Heart left ventricle (tissue), 16 donors: Measurements from ENCODE around the gene WIPF1. TPM values are rescaled to one million over a fixed set of nuclear protein-coding genes. Genes with fewer than 3 reads are reported as not detected.

ENCODE experiments used
- ATAC-seq, 4 donors: fragments of 200-7000 bp; cut with Tn5 transposase; one replicate each; pipeline ENCODE4 v1.9.1; 2020 to 2022; ENCODE audit warnings: moderate library complexity in 4 of 4, mild to moderate bottlenecking in 3 of 4, moderate number of reproducible peaks in 1 of 4
- DNase-seq, 5 donors: peaks; one replicate each; pipeline ENCODE4 v3.0.0-alpha.2; 2020
- H3K27ac ChIP-seq, 12 donors: fragments of 200-600 bp; sonication (generic) in 4 of 12; one replicate each; pipeline versions ENCODE4 v1.5.0 to v1.8.0; 2016 to 2022; ENCODE audit warnings: mild to moderate bottlenecking in 2 of 12
- H3K27me3 ChIP-seq, 9 donors: fragments of 200-600 bp; sonication (generic) in 2 of 9; one replicate each; pipeline versions ENCODE4 v1.5.1 to v1.8.0; 2016 to 2022; ENCODE audit warnings: mild to moderate bottlenecking in 3 of 9
- H3K36me3 ChIP-seq, 9 donors: fragments of 200-600 bp; sonication (generic) in 2 of 9; one replicate each; pipeline versions ENCODE4 v1.5.0 to v1.8.0; 2018 to 2022; ENCODE audit warnings: mild to moderate bottlenecking in 2 of 9
- H3K4me1 ChIP-seq, 12 donors: fragments of 200-600 bp; sonication (generic) in 4 of 12; one replicate each; pipeline versions ENCODE4 v1.5.0 to v1.8.0; 2016 to 2022; ENCODE audit warnings: mild to moderate bottlenecking in 3 of 12
- H3K4me3 ChIP-seq, 12 donors: fragments of 200-600 bp; sonication (generic) in 4 of 12; one replicate each; pipeline versions ENCODE4 v1.5.0 to v1.8.0; 2017 to 2022; ENCODE audit warnings: mild to moderate bottlenecking in 9 of 12, moderate library complexity in 4 of 12
- H3K9me3 ChIP-seq, 12 donors: fragments of 200-600 bp; sonication (generic) in 4 of 12; one replicate each; pipeline versions ENCODE4 v1.5.0 to v1.8.0; 2016 to 2022; ENCODE audit warnings: mild to moderate bottlenecking in 1 of 12
- POLR2A ChIP-seq, 2 donors: fragments of 450-650 bp; IDR thresholded peaks; one replicate each; pipeline ENCODE4 v1.6.1; 2017; ENCODE audit warnings: antibody characterized with exemption in 2 of 2, mild to moderate bottlenecking in 2 of 2, moderate library complexity in 2 of 2
- WGBS, 4 donors: extraction: QIAGEN DNeasy Blood & Tissue Kit in 2 of 4; methylation state at CpG; one replicate each; pipeline versions ENCODE4 v1.1.5 to v1.1.7; 2013 to 2018; 5-methylcytosine and 5-hydroxymethylcytosine counted together
- intact Hi-C, 10 donors: fragments of 100-400 bp; cut with DNase I; formaldehyde crosslinking; loops; one replicate each; pipeline versions ENCODE4 v1.11.1 to v1.14.2; 2022
- polyA plus RNA-seq, 2 donors: library from polyadenylated mRNA; stranded (reverse); fragments of 200-250 nt; gene quantifications; one replicate each; pipeline ENCODE4 v1.2.3, GENCODE V29; 2013
- total RNA-seq, 9 donors: library from RNA; depleted of rRNA in 2 of 9; stranded (reverse); fragments of >200 nt in 2 of 9; fragmentation: NEBNext Ultra II Directional in 3 of 9; extraction: Animal tissue kit (Norgen Biotek cat#: 25700) in 3 of 9; gene quantifications; one replicate each; pipeline versions ENCODE4 v1.1.0 to v1.2.4, GENCODE V29; 2016 to 2023
- TF ChIP-seq, protein P1 (sequence below), 12 donors: fragments of 200-600 bp; sonication (generic) in 4 of 12; IDR thresholded peaks; one replicate each; pipeline versions ENCODE4 v1.5.0 to v1.8.0; 2018 to 2022; ENCODE audit warnings: antibody characterized with exemption in 12 of 12, mild to moderate bottlenecking in 5 of 12
- donor health status: ischemic (EF 13 %, LVEDD 7.1; RV severe dilation, severe dysfunction).
- donor health status: healthy with polysubstance abuse.
- donor health status: DM: no; HTN: yes; CAD: no.
- donor health status: DM: no; HTN: no; CAD: no.
- donor health status: ischemic (EF 25% LVEDD 6.9; RV normal size, moderate dysfunction).
- donor health status: ischemic (EF 25% LVEDD 5.7; RV mildly dilated, moderate dysfunction).
- donor health status: healthy.
- donor health status: DM: yes; HTN: yes; CAD: no.
- donor health status: ischemic (EF 35%, LVEDD 5.7; RV mildly dilated, moderate dysfunction).
- donor health status: nonischemic (EF 11% LVEDD 7.7; RV severe dilation, severe dysfunction).
- donor health status: DM: yes; HTN: yes; CAD: no.
- donor health status: PGD.
- donor health status: ischemic (EF 29% LVEDD 5.4; RV normal size, mild dysfunction).
- donor health status: nonischemic (EF 23%, LVEDD 6.1; RV moderate dilation, normal function).

The WIPF1 gene
- total and polyA plus RNA-seq, 11 donors = 9.7 to 73.2 (median 13.9) TPM

DNA sequence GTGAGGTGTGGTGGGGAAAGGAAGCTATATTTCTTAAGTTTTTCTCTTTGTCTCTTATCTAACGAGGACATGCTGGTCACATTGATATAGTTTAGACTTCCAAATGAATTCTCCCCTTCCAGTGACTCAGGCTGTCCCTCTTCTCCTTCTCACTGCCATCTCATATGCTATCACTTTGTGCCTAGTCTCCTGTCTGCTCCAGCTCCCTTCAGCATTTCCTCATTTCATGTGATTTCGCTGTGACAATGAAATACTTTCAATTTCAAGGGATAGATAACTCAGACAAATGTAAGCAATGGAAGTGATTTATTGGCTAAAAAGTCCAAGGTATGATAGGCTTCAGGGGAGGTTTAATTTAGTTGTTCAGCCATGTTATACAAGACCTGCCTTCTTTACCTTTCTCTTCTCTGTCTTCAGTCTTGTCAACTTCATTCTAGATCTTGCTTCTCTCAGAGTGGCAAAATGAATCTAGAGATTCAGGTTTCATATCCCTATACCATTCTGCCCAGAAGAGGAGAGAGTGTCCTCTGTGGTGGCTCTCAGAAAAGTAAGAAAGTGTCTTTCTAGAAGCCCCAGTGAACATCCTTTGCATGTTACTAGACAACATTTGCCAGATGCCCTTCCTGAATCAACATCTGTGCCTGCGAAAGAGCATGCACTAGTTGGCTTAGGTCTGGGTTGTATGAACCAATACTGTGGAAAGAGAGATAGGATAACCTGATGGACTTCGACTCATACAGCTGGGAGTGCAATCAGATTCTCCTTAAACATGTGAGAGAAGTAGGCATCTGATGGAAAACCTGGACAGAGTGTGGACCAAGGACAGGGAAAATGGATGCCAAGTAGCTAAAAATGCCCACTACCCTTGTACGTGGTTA lies 80.9 kb downstream of the WIPF1 start:
- intact Hi-C loops = no loop called here
- no peak for DNase-seq
- Histone ChIP-seq H3K27ac (peak overlapping the region in 1 of 12 donors; percentile 3), H3K4me3 (no peak overlapping the region), H3K36me3 (no peaks in the 10 kb centered on the region), H3K4me1 (no peaks in the 10 kb centered on the region), H3K27me3 (no peaks in the 10 kb centered on the region), H3K9me3 (peaks cover 0 to 3% (median 0%) of the 10 kb centered on the region in 12 donors)
- WGBS, 4 donors = 80 to 82% (median 82%) methylated on average over 5 of the region's 5 CpGs
- no peak for ATAC-seq
- TF ChIP-seq, protein P1, sequence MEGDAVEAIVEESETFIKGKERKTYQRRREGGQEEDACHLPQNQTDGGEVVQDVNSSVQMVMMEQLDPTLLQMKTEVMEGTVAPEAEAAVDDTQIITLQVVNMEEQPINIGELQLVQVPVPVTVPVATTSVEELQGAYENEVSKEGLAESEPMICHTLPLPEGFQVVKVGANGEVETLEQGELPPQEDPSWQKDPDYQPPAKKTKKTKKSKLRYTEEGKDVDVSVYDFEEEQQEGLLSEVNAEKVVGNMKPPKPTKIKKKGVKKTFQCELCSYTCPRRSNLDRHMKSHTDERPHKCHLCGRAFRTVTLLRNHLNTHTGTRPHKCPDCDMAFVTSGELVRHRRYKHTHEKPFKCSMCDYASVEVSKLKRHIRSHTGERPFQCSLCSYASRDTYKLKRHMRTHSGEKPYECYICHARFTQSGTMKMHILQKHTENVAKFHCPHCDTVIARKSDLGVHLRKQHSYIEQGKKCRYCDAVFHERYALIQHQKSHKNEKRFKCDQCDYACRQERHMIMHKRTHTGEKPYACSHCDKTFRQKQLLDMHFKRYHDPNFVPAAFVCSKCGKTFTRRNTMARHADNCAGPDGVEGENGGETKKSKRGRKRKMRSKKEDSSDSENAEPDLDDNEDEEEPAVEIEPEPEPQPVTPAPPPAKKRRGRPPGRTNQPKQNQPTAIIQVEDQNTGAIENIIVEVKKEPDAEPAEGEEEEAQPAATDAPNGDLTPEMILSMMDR (IDR thresholded peaks at IDR 0.05) = no peak
- no peak for TF ChIP-seq POLR2A (IDR thresholded peaks at IDR 0.05)

DNA sequence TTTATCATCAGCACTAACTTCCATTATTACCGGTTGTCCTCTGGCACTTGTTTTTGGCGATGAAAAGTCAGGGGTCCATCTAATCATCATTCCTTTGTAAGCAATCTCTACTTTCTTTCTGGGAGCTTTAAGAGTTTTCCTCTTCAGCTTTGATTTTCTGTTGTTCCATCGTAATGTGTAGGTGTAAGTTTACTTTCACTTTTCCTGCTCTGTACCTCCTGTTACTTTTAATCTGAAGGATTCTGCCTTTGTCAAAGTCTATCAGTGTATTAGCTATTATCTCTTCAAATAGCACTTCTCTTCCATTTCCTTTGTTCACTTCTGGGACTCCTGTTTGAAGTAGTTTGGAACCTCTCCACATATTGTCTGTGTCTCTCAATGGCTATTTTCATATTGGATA lies 85.3 kb downstream of the WIPF1 start:
- TF ChIP-seq, protein P1 (IDR thresholded peaks at IDR 0.05) = no peak
- TF ChIP-seq POLR2A (IDR thresholded peaks at IDR 0.05) = no peak
- H3K27me3 ChIP-seq = no peaks in the 10 kb centered on the region
- no peak overlapping the region for H3K27ac ChIP-seq
- WGBS, 4 donors = 84 to 91% (median 85%) methylated on average over 3 of the region's 3 CpGs
- H3K36me3 ChIP-seq = no peaks in the 10 kb centered on the region
- H3K9me3 ChIP-seq = peaks cover 0 to 25% (median 9%) of the 10 kb centered on the region in 12 donors
- H3K4me3 ChIP-seq = no peak overlapping the region
- DNase-seq = no peak
- no peak for ATAC-seq
- H3K4me1 ChIP-seq = no peaks in the 10 kb centered on the region
- intact Hi-C loops = no loop called here

DNA sequence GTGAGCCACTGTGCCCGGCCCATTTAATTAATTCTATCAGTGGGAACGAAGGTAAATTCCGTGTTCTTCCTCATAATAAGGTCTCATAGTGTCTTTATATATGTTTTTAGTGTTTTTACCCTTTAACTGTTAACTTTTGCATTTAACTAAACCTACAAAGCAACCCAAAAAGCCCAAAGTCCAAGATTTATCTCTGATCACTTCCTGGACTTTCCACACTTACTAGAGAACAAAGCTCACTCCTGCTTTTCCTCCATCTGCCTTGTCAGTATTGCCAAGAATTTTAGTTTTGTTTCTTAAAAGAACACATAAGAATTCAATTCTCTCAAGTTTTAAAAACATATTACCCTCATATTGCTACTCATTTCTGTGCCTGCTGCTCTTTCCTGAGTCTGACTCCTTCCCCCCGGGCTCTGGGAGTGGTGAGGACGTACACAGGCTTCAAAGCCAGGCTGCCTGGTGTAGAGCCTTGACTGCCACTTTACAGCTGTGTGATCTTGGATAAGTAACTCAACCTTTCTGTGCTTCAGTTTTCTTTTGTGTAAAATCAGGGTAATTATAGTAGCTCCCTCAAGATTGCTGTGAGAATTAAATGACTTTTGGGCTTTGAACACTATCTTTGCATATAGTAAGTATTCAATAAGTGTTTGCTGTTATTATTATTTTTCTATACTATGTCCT lies 85.9 kb downstream of the WIPF1 start:
- DNase-seq (no peak), ATAC-seq (no peak)
- intact Hi-C loops = no loop called here
- Histone ChIP-seq H3K9me3 (peaks cover 0 to 25% (median 9%) of the 10 kb centered on the region in 12 donors), H3K4me1 (no peaks in the 10 kb centered on the region), H3K27me3 (no peaks in the 10 kb centered on the region), H3K36me3 (no peaks in the 10 kb centered on the region), H3K4me3 (no peak overlapping the region), H3K27ac (no peak overlapping the region)
- WGBS, 4 donors = 53 to 55% (median 54%) methylated on average over 5 of the region's 5 CpGs
- TF ChIP-seq, protein P1 (IDR thresholded peaks at IDR 0.05) = no peak
- TF ChIP-seq POLR2A (IDR thresholded peaks at IDR 0.05) = no peak

DNA sequence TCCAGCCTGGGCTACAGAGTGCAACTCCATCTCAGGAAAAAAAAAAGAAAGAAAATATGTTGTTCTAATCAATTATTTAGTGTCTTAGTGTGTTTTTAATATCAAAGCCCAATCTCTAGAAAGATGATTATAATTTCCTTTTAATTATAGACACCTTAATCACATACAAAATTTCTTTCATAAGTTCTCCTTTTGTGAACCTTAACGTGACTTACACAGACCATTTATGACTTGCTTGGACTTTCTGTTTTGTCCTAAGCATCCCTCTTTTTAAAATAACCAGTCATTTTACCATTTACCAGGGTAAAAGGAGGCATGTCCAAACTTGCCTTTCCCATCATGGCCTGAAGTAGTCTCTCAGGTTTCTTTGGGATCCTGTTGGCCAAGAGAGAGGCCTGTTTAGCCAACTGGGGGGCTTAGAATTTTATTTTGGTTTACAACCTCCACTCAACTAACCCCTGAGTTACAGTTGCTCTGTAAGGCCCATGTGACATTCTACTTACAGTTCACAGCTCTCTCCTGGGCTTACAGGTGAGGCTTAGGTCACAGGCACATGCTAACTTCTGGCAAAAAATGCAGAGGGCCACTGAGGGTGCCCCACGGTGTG lies 86.9 kb downstream of the WIPF1 start:
- no peaks in the 10 kb centered on the region for H3K4me1 ChIP-seq
- H3K27me3 ChIP-seq = no peaks in the 10 kb centered on the region
- no peak overlapping the region for H3K4me3 ChIP-seq

More for the DNA sequence above, 86.9 kb downstream of the WIPF1 start:
- H3K27ac ChIP-seq = no peak overlapping the region
- H3K36me3 ChIP-seq = no peaks in the 10 kb centered on the region
- peaks cover 0 to 25% (median 9%) of the 10 kb centered on the region in 12 donors for H3K9me3 ChIP-seq
- intact Hi-C loops = no loop called here
- no peak for DNase-seq
- WGBS, 4 donors = 34 to 43% (median 41%) methylated on average over 2 of the region's 2 CpGs
- ATAC-seq = no peak
- TF ChIP-seq, protein P1 (IDR thresholded peaks at IDR 0.05) = no peak
- no peak for TF ChIP-seq POLR2A (IDR thresholded peaks at IDR 0.05)
